Keratinocyte (primary cell): ENCODE measurements around the gene SLC17A9.

Experiments
- EZH2 ChIP-seq: IDR thresholded peaks from one replicate; pipeline ENCODE4 v1.6.1; 2012; ENCODE audit warnings: inconsistent platforms, mild to moderate bottlenecking, low read length, moderate library complexity
- TF ChIP-seq, protein P1 (sequence below), 3 experiments: IDR thresholded peaks in 1 of 3; conservative IDR thresholded peaks in 1 of 3; optimal IDR thresholded peaks in 1 of 3; 2 replicates in 2 of 3; 3 replicates in 1 of 3; pipeline versions ENCODE3 to v1.5.1; 2011; ENCODE audit warnings: low read length in 3 of 3, mild to moderate bottlenecking in 3 of 3, moderate library complexity in 2 of 3, control low read depth in 1 of 3, inconsistent platforms in 1 of 3; ENCODE audit not compliant: insufficient read depth in 2 of 3; ENCODE audit errors: extremely low read depth in 1 of 3

DNA sequence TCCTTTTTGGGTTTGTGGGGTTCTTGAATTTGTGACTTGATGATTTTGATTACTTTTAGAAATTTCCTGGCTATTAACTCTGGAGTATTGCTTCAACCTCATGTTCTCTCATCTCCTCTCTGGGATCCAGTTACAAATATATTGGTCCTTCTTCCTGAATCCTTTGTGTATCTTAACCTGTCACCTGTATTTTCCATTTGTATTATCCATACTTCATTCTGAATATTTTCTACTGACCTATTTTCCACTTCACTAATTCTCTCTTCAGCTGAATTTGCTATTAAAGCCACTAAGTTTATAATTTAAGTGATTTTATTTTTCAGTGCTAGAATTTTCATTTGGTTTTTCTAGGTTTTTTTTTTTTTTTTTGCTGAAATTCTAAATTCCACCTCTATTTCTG is 60.7 kb downstream of the SLC17A9 start:
- TF ChIP-seq, protein P1, sequence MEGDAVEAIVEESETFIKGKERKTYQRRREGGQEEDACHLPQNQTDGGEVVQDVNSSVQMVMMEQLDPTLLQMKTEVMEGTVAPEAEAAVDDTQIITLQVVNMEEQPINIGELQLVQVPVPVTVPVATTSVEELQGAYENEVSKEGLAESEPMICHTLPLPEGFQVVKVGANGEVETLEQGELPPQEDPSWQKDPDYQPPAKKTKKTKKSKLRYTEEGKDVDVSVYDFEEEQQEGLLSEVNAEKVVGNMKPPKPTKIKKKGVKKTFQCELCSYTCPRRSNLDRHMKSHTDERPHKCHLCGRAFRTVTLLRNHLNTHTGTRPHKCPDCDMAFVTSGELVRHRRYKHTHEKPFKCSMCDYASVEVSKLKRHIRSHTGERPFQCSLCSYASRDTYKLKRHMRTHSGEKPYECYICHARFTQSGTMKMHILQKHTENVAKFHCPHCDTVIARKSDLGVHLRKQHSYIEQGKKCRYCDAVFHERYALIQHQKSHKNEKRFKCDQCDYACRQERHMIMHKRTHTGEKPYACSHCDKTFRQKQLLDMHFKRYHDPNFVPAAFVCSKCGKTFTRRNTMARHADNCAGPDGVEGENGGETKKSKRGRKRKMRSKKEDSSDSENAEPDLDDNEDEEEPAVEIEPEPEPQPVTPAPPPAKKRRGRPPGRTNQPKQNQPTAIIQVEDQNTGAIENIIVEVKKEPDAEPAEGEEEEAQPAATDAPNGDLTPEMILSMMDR (optimal IDR thresholded peaks at IDR 0.05 in 1 of 3, IDR thresholded peaks at IDR 0.05 in 1 of 3, conservative IDR thresholded peaks at IDR 0.05 in 1 of 3; ENCODE audit: extremely low read depth in 1 of 3, insufficient read depth in 2 of 3, low read length in 3 of 3) = no peak
- TF ChIP-seq EZH2 = no peak
